Endothelial cell of umbilical vein (primary cell): ENCODE data around the gene GPR162. TPM values are rescaled to one million over a fixed set of nuclear protein-coding genes. Genes with fewer than 3 reads are reported as not detected.

Experiments
- BruUV-seq: library from RNA; stranded (reverse); fragments of 400-500 nt; replicated peaks from 2 replicates; lab custom pipeline; 2021; lab: Mats Ljungman, UMichigan
- CTCF ChIA-PET: fragments of 300-600, 350-600 bp; sonication (Branson Sonifier 250); formaldehyde crosslinking; loops from one replicate; lab custom pipeline; 2021; ENCODE audit warnings: antibody characterized with exemption, inconsistent platforms; lab: Charles Lee
- POLR2A ChIA-PET: fragments of 300-600, 350-600 bp; sonication (Branson Sonifier 250); formaldehyde crosslinking; loops from one replicate; lab custom pipeline; 2021; ENCODE audit warnings: antibody characterized with exemption, inconsistent platforms; lab: Charles Lee
- DNase-seq: peaks from one replicate; pipeline ENCODE4 v3.0.0-alpha.2; 2011; ENCODE audit warnings: low read depth, low spot score
- FAIRE-seq: peaks from 2 replicates; lab custom pipeline; 2011; peaks lifted over from hg19 to GRCh38; lab: Jason Lieb, UNC
- H2AFZ ChIP-seq: 2 replicates; pipeline ENCODE4 v1.6.0; 2012; ENCODE audit warnings: low read depth, low read length, control low read depth, inconsistent platforms
- H3K27ac ChIP-seq: 2 replicates; pipeline ENCODE4 v1.5.1; 2011; ENCODE audit warnings: low read depth, mild to moderate bottlenecking, control low read depth, low read length, moderate library complexity; ENCODE audit not compliant: insufficient read depth
- H3K27me3 ChIP-seq, 2 experiments: 2 replicates each; pipeline versions ENCODE4 v1.6.0 to v1.6.1; 2011; ENCODE audit warnings: low read length in 2 of 2, mixed read lengths in 1 of 2; ENCODE audit not compliant: control insufficient read depth in 2 of 2, insufficient read depth in 2 of 2
- H3K36me3 ChIP-seq, 2 experiments: 2 replicates in 1 of 2; 3 replicates in 1 of 2; pipeline ENCODE4 v1.5.1; 2011; ENCODE audit warnings: low read length in 2 of 2, mild to moderate bottlenecking in 1 of 2, moderate library complexity in 1 of 2; ENCODE audit not compliant: control insufficient read depth in 2 of 2, insufficient read depth in 2 of 2; ENCODE audit errors: extremely low read depth in 1 of 2
- H3K4me1 ChIP-seq: 3 replicates; pipeline ENCODE4 v1.5.1; 2011; ENCODE audit warnings: mild to moderate bottlenecking, low read length; ENCODE audit not compliant: control insufficient read depth, insufficient read depth; ENCODE audit errors: extremely low read depth
- H3K4me2 ChIP-seq: 2 replicates; pipeline ENCODE4 v1.6.1; 2011; ENCODE audit warnings: low read length, control low read depth, mixed read lengths; ENCODE audit not compliant: insufficient read depth
- H3K4me3 ChIP-seq, 3 experiments: fragments of 200-600 bp in 1 of 3; sonication (generic), shearing (Covaris generic) in 1 of 3; replicated peaks in 1 of 3; 2 replicates each; pipeline ENCODE4 v1.5.1; 2011 to 2016; ENCODE audit warnings: control low read depth in 3 of 3, low read length in 3 of 3, mild to moderate bottlenecking in 2 of 3, inconsistent platforms in 1 of 3, low read depth in 1 of 3, moderate library complexity in 1 of 3; ENCODE audit not compliant: insufficient read depth in 1 of 3
- H3K79me2 ChIP-seq: 2 replicates; pipeline ENCODE4 v1.6.0; 2012; ENCODE audit warnings: low read length, inconsistent platforms; ENCODE audit not compliant: control insufficient read depth, insufficient read depth
- H3K9ac ChIP-seq: replicated peaks from 2 replicates; pipeline ENCODE3; 2011; ENCODE audit warnings: low read length, control low read depth; ENCODE audit not compliant: insufficient read depth; ENCODE audit errors: extremely low read depth
- H3K9me1 ChIP-seq: replicated peaks from 3 replicates; pipeline ENCODE4 v1.6.0; 2011; ENCODE audit warnings: mild to moderate bottlenecking, low read length; ENCODE audit not compliant: control insufficient read depth, insufficient read depth; ENCODE audit errors: extremely low read depth
- H3K9me3 ChIP-seq: replicated peaks from 2 replicates; pipeline ENCODE4 v1.5.1; 2012; ENCODE audit warnings: low read length, inconsistent platforms; ENCODE audit not compliant: control insufficient read depth, insufficient read depth
- H4K20me1 ChIP-seq: replicated peaks from 2 replicates; pipeline ENCODE3; 2011; ENCODE audit warnings: mild to moderate bottlenecking, low read length; ENCODE audit not compliant: control insufficient read depth, insufficient read depth; ENCODE audit errors: extremely low read depth
- CTCF ChIP-seq, 2 donors: IDR thresholded peaks; 1 replicate in 1 of 2; 2 replicates in 1 of 2; pipeline ENCODE4 v1.5.1; 2011; ENCODE audit warnings: low read length in 2 of 2, mild to moderate bottlenecking in 2 of 2, moderate library complexity in 2 of 2, control low read depth in 1 of 2, inconsistent platforms in 1 of 2, low read depth in 1 of 2; ENCODE audit not compliant: insufficient read depth in 1 of 2; ENCODE audit errors: extremely low read depth in 1 of 2
- EZH2 ChIP-seq: IDR thresholded peaks from 2 replicates; pipeline ENCODE4 v1.6.1; 2012; ENCODE audit warnings: borderline replicate concordance, low read depth, mild to moderate bottlenecking, moderate library complexity, low read length, inconsistent platforms; ENCODE audit not compliant: severe bottlenecking
- FOS ChIP-seq: IDR thresholded peaks from 2 replicates; pipeline ENCODE4 v1.6.1; 2011; ENCODE audit warnings: mild to moderate bottlenecking, low read length, moderate library complexity, borderline replicate concordance; ENCODE audit not compliant: insufficient read depth
- GATA2 ChIP-seq: IDR thresholded peaks from 2 replicates; pipeline ENCODE4 v1.7.0; 2011; ENCODE audit warnings: low read depth, mild to moderate bottlenecking, moderate library complexity, mixed read lengths, low read length; ENCODE audit not compliant: insufficient read length, insufficient read depth
- JUN ChIP-seq: IDR thresholded peaks from 2 replicates; pipeline ENCODE4 v1.6.1; 2011; ENCODE audit warnings: borderline replicate concordance, low read depth; ENCODE audit not compliant: insufficient read length, insufficient read depth
- MYC ChIP-seq: IDR thresholded peaks from one replicate; pipeline ENCODE4 v1.6.1; 2011; ENCODE audit warnings: mild to moderate bottlenecking, low read depth, low read length
- POLR2A ChIP-seq: IDR thresholded peaks from 2 replicates; pipeline ENCODE4 v1.6.1; 2012; ENCODE audit warnings: low read depth, mild to moderate bottlenecking, control low read depth, low read length
- POLR2AphosphoS5 ChIP-seq: IDR thresholded peaks from 2 replicates; pipeline ENCODE4 v1.6.1; 2012; ENCODE audit warnings: low read depth, mild to moderate bottlenecking, control low read depth, low read length, moderate library complexity; ENCODE audit not compliant: insufficient read depth
- dilution Hi-C: fragments of 300-500 bp; cut with MboI; formaldehyde crosslinking; loops from one replicate; pipeline ENCODE4 v1.15.0; 2019; ENCODE audit warnings: low sequenced_read_pairs; ENCODE audit not compliant: extremely low pct_ligation_motif_present
- intact Hi-C: fragments of 100-400 bp; cut with micrococcal nuclease; formaldehyde crosslinking; loops from one replicate; pipeline ENCODE4 v1.10.0; 2022
- polyA plus RNA-seq, 4 experiments: library from polyadenylated mRNA; depleted of rRNA in 3 of 4; stranded (reverse) in 3 of 4; unstranded in 1 of 4; fragments of >200 nt; gene quantifications; 2 replicates each; pipeline versions ENCODE4 v1.2.1 to v1.2.3, GENCODE V29; 2011 to 2012; ENCODE audit warnings: missing spikeins in 1 of 4
- total RNA-seq: library from RNA; stranded (reverse); gene quantifications from 2 replicates; pipeline ENCODE4 v1.2.3, GENCODE V29; 2021
- TF ChIP-seq, protein P1 (sequence below): IDR thresholded peaks from 2 replicates; pipeline ENCODE4 v1.6.1; 2011; ENCODE audit not compliant: insufficient read depth, insufficient read length

Gene GPR162
- total and polyA plus RNA-seq, 2 donors (not counting 3 experiments of a cell fraction or from before 2014, with no cell fraction given) = 9.7 to 13.7 TPM

DNA sequence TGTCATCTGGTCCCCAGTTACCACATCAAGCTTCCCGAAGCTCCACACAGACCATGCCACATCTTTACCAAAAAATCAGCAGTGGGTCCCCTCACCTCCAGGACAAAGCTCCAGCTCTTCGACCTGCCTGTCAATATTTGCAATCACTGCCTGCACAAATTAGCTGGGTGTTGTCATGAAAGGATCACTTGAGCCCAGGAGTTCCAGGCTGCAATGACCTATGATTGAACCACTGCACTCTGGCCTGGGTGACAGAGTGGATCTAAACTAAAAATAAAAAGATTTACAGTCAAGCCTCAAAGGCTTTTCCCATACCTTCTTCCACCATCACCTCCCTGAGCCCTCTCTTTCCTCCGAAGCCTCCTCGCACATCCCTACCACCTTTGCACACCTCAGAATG lies 25.0 kb upstream of the GPR162 start:
- FAIRE-seq (no peak), DNase-seq (no peak)
- H3K27ac ChIP-seq = no peak overlapping the region
- ChIA-PET CTCF (interaction anchor here (2.8 kb wide), 1 partner anchor 43 kb away, joined by 14 read pairs; the partner anchor contains the start of gene MLF2), POLR2A (interaction anchor here (0.6 kb wide), 1 partner anchor 70 kb away, joined by 3 read pairs; no protein-coding TSS in a partner anchor)
- TF ChIP-seq FOS (no peak), CTCF (IDR thresholded peaks at IDR 0.05; ENCODE audit: extremely low read depth in 1 of 2, insufficient read depth in 1 of 2, low read depth in 1 of 2, low read length in 2 of 2) (no peak), MYC (no peak), EZH2 (no peak), POLR2AphosphoS5 (no peak)
- H3K9me1 ChIP-seq = no peaks in the 10 kb centered on the region
- H3K4me2 ChIP-seq = no peak overlapping the region
- H4K20me1 ChIP-seq = no peaks in the 10 kb centered on the region
- no peaks in the 10 kb centered on the region for H3K36me3 ChIP-seq
- no peak overlapping the region for H3K4me3 ChIP-seq
- no peaks in the 10 kb centered on the region for H3K9me3 ChIP-seq
- H3K79me2 ChIP-seq = no peaks in the 10 kb centered on the region
- BruUV-seq = no TSS peak
- no peaks in the 10 kb centered on the region for H3K4me1 ChIP-seq
- dilution Hi-C loops = no loop called here
- H2AFZ ChIP-seq = no peak overlapping the region
- intact Hi-C loops = no loop called here
- peaks cover 10 to 11% of the 10 kb centered on the region in 2 experiments for H3K27me3 ChIP-seq
- no peak overlapping the region for H3K9ac ChIP-seq

- Histone ChIP-seq H3K9me1 (no peaks in the 10 kb centered on the region), H4K20me1 (no peaks in the 10 kb centered on the region), H3K36me3 (no peaks in the 10 kb centered on the region), H3K4me1 (no peaks in the 10 kb centered on the region), H3K79me2 (no peaks in the 10 kb centered on the region), H3K4me2 (no peak overlapping the region), H3K27me3 (peaks cover 7 to 9% of the 10 kb centered on the region in 2 experiments), H3K27ac (no peak overlapping the region), H3K9me3 (no peaks in the 10 kb centered on the region), H3K9ac (no peak overlapping the region), H2AFZ (no peak overlapping the region), H3K4me3 (no peak overlapping the region)
- FAIRE-seq (no peak), DNase-seq (no peak)
- POLR2A ChIA-PET = no interaction called here
- no peak for TF ChIP-seq FOS
- no peak for TF ChIP-seq POLR2A
- TF ChIP-seq GATA2 = no peak
- no peak for TF ChIP-seq JUN
- TF ChIP-seq EZH2 = no peak
- TF ChIP-seq POLR2AphosphoS5 = no peak
- TF ChIP-seq, protein P1, sequence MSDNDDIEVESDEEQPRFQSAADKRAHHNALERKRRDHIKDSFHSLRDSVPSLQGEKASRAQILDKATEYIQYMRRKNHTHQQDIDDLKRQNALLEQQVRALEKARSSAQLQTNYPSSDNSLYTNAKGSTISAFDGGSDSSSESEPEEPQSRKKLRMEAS = no peak
- TF ChIP-seq MYC = no peak
- no peak for TF ChIP-seq CTCF (IDR thresholded peaks at IDR 0.05; ENCODE audit: extremely low read depth in 1 of 2, insufficient read depth in 1 of 2, low read depth in 1 of 2, low read length in 2 of 2)
- CTCF ChIA-PET = no interaction called here
- intact Hi-C loops = no loop called here
- BruUV-seq = no TSS peak
- dilution Hi-C loops = no loop called here
These were observed 22.5 kb upstream of the GPR162 start for GRCh38 chr12:6799147-6799546.
